ENCODE results near the gene MYO10.
"Not testable (repeated sequence)": the region's sequence is repeated elsewhere in the genome, so short reads cannot be mapped to it uniquely, and the experiment has no call there.

MYO10 gene

DNA sequence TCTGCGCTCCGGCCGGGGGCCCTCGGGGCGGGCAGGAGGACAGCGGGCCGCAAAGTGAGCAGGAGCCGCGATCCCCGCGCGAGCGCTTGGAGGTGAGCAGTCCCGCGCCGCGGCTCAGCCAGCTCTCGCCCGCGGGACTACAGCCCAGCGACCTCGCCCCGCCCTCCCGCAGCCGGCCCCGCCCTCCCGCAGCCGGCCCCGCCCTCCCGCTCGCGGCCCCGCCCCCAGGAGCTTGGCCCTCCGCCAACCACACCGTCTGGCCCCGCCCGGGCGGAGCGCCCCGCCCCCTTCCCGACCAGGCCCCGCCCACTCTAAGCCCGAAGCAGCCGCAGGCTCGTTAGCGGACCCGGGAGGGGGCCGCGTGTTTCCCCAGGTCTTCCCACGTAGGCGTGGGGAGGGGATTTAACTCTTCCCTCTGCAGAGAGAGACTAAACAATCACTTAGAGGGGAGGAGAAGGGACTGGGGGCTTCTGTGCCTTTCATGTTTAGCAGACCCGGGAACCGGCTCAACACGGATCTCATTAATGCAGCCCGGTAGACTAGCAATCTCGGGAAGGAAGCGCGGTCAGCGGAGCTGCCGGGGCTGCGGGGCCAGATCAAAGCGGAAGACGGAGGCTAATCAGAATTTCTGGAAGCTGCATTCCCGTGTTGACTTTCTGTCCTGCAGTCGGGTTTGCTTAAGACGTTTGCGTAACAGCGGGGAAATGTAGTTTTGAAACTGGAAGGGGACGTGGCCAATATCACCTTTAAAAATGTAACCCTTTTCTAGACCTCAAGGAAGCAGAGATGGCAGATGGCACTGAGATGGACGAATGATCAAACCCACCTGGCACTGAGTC, at the start of gene MYO10:
Gene MYO10 (minus strand): TSS at position 139 of the 839 bp plus-strand sequence. CDS start 480 bp downstream, outside the sequence.
- DNase-seq (ENCODE audit: low read depth in 3 of 3, low spot score in 1 of 3), result peak in 1 of 3 donors; percentile 59

DNA sequence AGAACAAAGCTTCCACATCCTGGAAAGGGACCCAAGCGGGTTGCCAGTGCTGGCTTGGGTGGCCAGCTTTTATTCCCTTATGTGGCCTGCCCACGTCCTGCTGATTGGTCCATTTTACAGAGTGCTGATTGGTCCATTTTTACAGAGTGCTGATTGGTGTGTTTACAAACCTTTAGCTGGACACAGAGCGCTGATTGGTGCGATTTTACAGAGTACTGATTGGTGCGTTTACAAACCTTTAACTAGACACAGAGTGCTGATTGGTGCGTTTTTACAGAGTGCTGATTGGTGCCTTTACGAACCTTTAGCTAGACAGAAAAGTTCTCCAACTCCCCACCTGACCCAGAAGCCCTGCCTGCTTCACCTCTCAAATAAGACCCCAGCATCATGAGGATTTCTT, 49.2 kb upstream of the MYO10 start:
- not testable (repeated sequence) for DNase-seq (ENCODE audit: low read depth in 3 of 3, low spot score in 1 of 3)

DNA sequence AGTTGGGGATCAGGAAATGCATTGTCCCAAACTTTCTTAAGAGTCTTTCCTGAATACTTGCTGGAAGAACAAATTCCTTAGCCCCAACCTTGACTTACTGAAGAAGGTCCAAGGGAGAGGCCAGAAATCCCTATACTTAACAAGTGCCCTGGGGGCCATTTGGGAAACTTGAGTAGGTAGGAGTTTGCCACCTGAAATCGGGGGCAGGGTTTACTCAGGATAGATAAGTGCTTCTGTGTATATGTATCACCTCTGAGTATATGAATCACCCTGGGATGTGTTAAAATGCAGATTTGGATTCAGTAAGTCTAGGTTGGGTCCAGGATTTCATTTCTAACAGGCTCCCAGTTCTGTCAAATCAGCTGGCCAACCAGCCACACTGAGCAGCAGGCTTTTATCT, 47.9 kb upstream of the MYO10 start:
- DNase-seq (ENCODE audit: low read depth in 3 of 3, low spot score in 1 of 3), result no peak

DNA sequence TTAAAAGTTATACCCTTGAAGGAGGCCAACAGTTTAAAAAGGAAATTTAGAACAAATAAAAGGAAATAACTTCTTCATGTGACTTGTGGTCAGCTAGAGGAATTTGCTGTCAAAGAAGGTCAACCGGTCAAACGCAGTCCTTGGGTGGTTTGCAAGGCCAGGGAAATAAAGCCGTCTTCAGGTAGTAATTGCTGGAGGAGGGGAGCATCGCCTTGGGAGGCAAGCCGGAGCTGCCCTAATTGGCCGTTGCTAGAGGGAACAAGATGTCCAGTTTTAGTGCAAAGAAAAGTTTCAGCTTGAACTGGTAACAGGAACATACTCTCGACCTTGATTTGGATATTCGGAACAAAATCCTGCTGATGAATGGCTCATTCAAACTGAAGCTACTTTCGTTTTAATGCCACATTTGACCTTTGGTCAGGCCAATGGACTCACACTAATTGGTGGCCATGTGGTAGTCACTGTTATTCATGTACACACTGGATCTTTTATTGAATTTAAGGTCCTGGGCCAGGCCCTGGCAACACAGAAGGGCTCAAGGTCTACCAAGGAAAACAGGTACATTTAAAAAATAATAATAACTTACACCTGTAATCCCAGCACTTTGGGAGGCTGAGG, 47.0 kb upstream of the MYO10 start:
- no peak for DNase-seq (ENCODE audit: low read depth in 3 of 3, low spot score in 1 of 3)

DNA sequence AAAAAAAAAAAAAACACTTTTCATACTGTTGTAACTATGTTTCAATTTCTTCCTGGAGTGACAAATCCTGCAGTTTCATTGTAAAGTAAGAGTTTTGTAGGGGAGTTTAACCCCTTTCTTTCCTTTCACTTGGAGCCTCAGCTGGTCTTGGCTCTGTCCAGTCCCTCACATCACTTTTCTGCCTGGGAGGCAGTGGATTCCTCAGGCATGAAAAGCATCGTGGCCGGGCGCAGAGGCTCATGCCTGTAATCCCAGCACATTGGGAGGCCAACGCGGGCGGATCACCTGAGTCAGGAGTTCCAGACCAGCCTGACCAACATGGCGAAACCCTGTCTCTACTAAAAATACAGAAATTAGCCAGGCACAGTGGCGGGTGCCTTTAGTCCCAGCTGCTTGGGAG, 45.6 kb upstream of the MYO10 start:
- no peak for DNase-seq (ENCODE audit: low read depth in 3 of 3, low spot score in 1 of 3)

DNA sequence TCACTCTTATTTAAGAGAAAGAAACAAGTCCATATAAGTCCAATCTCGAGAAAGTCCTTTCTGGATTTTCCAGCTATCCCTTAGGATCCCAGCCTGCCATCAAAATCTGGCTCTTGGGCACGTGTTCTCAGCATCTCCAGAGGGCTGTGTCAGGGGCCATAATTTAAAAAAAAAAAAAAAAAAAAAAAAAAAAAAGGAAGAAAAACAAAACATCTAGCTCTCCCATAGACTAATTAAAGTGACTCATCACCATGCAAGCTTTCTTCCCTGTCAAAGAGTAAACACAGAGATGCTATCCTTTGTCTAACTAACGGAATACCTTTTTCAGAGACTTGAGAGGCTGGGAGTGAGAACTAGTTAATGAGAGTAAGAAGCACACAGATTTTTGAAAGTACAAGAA, 44.9 kb upstream of the MYO10 start:
- DNase-seq (ENCODE audit: low read depth in 3 of 3, low spot score in 1 of 3), result no peak

DNA sequence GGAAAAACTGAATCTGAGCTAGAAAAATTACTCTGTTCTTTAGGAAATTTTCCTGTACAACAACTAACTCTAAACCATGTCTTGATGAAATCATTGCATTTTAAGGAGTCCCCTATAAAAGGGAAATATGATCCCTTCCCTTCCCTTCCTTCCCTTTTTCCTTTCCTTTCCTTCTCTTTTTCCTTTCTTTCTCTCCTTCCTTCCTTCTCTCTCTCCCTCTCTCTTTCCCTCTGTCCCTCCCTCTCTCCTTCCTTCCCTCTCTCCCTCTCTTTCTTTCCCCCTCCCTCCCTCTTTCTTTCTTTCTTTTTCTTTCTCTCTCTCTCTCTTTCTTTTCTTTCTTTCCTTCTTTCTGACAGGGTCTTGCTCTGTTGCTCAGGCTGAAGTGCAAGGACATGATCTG, 42.2 kb upstream of the MYO10 start:
- DNase-seq (ENCODE audit: low read depth in 3 of 3, low spot score in 1 of 3), result no peak

DNA sequence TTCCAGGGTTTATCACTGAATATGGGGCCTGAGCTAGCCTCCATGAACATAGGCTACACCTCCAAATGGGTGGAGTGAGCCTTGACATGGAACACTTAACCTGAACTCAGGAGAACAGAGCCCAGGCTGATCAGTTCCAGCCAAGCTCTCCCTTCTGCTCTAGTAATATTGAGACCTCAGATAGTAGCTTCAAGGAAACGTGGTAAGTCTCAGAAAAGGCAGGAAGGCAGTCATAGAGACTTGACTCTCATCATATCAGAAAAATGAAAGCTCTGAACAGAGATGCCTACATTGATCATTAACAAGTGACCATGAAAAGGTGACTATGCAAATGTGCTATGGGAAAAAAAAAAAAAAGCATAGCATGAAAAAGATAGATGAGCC, 40.5 kb upstream of the MYO10 start:
- DNase-seq (ENCODE audit: low read depth in 3 of 3, low spot score in 1 of 3), result no peak

DNA sequence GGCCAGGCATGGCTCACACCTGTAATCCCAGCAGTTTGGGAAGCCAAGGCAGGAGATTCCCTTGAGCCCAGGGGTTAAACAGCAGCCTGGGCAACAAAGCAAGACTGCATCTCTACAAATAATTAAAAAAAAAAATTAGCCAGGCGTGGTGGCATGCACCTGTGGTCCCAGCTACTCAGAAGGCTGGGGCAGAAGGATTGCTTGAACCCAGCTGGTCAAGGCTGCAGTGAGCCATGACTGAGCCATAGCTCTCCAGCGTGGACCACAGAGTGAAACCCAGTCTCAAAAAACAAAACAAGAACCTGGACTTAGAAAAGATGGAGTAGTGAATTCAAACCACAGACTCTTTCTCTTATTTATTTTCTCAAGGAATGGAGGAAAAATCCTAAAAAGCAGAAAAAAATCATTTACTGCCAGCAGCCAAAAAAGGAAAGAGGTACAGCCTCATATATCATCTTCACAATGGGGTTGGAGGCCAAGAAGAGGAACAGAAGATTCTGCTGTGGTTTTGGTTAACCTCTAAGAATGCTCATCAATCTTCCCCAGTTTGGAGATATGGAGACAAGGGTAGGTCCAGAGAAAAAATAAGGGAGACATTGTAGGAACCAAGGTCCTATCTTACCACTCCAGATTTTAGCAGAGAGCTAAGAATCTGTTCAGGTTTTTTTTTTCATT, 40.0 kb upstream of the MYO10 start:
- no peak for DNase-seq (ENCODE audit: low read depth in 3 of 3, low spot score in 1 of 3)

DNA sequence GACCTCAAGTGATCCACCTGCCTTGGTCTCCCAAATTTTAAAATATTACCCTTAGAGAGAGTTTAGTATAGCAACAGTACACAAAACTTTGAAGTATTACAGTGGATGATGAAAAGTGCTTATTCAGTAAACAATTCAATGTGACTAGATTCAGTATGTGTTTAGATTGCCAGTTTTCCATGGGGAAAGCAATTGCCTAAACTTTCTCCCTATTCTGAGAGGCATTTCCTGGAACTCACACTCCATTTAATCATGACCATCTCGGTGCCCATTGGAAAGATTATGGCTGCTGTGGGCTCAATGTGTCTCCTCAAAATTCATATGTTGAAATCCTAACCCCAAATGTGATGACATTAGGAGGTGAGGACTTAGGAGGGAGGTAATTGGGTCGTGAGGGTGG, 38.9 kb upstream of the MYO10 start:
- no peak for DNase-seq (ENCODE audit: low read depth in 3 of 3, low spot score in 1 of 3)

DNA sequence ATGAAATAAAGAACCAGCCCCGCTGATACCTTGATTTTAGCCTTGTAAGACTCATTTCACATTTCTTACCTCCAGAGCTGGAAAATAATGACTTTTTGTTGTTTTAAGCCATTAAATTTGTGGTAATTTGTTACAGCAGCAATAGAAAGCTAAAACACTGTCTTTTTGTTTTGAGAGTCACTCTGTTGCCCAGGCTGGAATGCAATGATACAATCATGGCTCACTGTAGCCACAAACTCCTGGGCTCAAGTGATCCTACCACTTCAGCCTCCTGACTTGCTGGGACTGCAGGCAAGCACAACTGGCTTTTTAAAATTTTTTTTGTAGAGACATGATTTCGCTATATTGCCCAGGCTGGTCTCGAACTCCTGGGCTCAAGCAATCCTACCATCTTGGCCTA, 34.7 kb upstream of the MYO10 start:
- no peak for DNase-seq (ENCODE audit: low read depth in 3 of 3, low spot score in 1 of 3)

DNA sequence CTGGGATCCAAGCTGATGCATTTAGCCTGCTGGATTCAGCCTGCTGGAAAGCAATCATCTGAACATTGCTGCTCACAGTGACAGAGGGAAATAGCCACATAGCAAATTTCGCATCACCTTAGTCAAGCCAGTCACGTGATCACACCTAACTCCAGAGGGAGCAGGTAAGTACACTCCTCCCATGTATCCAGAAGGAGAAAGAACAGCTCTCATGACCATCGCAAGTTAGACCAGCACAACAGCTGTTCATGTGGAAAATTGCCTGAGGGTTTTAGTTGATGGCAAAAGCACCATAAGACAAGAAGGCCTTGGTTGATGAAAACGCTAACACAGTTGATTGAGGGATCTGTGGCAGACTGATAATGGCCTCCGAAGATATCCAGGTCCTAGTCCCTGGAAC, 34.2 kb upstream of the MYO10 start:
- DNase-seq (ENCODE audit: low read depth in 3 of 3, low spot score in 1 of 3), result no peak

DNA sequence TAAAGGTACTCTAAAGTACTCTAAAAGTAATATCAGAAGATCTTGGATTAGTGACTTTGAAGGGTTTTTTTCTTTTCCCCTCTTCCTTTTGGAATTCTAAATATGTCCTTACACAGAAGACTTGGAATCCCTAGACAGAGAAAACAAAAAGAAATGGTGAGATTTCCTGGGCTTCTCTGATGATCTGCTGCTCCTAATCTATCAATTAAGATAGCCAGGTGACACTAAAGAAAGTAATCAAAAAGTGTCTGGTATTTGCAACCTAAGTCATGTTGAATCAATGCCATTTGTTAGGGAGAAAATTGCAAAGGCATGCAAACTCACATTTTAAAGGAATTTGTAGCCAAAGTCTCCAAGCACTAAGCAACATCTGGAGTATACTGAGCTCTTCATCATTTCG, 29.5 kb upstream of the MYO10 start:
- DNase-seq (ENCODE audit: low read depth in 3 of 3, low spot score in 1 of 3), result no peak

DNA sequence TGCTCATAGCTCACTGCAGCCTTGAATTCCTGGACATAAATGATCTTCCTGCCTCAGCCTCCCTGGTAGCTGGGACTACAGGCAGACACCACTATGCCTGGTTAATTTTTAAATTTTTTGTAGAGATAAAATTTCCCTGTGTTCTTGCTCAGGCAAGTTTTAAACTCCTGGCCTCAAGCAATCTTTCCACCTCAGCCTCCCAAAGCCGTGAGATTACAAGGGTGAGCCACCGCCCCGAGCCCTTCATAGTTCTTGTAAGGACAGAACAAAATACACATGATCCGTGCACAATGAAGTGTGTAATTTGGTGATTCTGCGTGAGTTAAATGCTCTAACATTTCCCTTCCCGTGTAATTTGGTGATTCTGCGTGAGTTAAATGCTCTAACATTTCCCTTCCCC, 27.7 kb upstream of the MYO10 start:
- DNase-seq (ENCODE audit: low read depth in 3 of 3, low spot score in 1 of 3), result no peak

DNA sequence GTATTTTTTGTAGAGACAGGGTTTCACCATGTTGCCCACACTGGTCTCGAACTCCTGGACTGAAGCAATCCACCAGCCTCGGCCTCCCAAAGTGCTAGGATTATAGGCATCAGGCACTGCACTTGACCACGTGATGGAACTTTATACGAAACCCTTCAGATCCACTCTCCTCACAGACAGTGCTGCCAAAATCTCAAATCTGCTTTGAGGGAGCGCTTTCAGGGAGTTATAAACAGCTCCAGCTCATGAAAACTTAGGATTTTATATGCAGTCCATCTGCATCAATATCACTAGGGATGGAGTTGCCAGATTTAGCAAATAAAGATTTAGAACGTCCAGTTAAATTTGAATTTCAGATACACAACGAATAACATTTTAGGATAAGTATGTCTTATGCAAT, 25.0 kb upstream of the MYO10 start:
- no peak for DNase-seq (ENCODE audit: low read depth in 3 of 3, low spot score in 1 of 3)

DNA sequence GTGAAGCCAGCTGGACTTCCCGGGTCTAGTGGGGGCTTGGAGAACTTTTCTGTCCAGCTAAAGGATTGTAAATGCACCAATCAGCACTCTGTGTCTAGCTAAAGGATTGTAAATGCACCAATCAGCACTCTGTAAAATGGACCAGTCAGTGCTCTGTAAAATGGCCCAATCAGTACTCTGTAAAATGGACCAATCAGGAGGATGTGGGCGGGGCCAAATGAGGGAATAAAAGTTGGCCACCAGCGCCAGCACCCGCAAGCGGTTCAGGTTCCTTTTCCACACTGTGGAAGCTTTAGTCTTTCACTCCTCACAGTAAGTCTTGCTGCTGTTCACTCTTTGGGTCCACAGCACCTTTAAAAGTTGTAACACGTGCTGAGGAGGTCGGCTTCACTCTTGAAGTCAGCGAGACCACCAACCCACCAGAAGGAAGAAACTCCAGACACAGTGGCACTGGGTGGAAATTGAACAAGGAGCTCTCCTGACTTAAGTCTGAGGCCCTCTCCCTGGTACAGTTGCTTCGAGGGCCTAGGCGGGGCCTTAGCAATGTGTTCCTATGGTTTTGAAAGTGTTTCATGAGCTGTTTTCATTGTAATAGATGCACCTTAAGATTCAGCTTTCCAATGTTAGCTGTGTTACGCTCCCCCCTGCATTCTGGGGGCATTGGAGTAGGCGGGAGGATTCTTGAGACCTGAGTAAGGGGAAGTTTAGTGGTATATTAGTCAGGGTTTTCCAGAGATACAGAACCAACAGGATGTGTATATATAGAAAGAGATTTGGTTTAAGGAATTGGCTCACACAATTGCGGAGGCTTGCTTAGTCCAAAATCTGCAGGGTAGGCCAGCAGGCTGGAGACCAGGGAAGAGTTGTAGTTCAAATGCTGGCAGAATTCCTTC, 21.5 kb upstream of the MYO10 start:
- DNase-seq (ENCODE audit: low read depth in 3 of 3, low spot score in 1 of 3), result no peak

DNA sequence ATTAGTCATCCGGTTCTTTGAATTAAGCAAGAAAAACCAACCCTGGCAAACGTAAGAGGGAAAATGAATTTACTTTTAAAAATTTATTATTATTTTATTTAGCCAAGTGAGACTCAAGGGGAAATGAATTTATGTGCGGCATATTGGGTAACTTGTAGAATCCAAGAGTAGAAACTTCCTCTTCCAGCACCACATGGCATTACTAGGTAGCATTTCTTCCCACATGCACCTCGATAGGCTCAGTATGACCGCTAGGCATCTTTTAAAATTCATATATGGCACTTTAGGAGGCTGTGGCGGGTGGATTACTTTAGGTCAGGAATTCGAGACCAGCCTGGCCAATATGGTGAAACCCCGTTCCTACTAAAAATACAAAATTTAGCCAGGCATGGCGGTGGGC, 17.6 kb upstream of the MYO10 start:
- no peak for DNase-seq (ENCODE audit: low read depth in 3 of 3, low spot score in 1 of 3)

DNA sequence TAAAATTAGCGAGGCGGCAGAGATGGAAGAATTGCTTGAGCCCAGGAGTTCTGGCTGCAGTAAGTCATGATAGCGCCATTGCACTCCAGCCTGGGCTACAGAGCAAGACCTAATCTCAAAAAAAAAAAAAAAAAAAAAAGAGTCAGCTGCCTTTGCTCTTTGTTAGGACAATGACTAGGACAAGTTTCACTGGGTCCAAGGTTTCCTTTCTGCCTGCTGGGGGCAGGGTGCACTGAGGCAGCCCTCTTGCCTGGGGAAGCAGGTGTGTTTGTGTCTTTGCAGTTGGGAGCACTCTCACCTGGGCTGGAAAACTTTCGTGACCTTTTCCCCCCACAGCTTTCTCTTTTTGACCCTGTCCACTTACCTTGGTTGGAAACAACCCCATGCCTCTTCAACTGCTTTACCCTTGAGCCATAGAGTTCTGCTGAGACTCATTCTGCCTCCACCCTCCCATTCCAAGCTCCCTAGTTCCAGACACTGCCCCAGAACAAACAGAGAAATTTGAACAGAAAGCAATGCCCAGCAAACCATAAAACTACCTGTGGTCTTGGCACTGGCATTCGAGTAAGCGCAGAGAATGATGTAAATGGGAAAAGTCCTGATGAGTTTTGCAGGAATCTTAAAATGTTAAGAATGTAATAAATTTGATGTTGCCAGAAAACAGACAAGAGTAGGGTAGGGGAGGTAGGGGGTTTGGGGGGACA, 17.0 kb upstream of the MYO10 start:
- DNase-seq (ENCODE audit: low read depth in 3 of 3, low spot score in 1 of 3), result no peak

DNA sequence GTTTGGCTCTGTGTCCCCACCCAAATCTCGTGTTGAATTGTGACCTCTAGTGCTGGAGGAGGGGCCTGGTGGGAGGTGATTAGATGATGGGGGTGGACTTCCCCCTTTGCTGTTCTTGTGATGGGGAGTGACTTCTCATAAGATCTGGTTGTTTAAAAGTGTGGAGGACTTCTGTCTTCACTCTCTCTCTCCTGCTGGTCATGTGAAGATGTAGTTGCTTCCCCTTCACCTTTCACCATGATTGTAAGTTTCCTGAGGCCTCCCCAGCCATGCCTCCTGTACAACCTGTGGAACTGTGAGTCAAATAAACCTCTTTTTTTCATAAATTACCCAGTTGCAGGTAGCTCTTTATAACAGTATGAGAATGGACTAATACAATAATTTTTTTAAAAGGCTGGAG, 10.6 kb upstream of the MYO10 start:
- no peak for DNase-seq (ENCODE audit: low read depth in 3 of 3, low spot score in 1 of 3)

DNA sequence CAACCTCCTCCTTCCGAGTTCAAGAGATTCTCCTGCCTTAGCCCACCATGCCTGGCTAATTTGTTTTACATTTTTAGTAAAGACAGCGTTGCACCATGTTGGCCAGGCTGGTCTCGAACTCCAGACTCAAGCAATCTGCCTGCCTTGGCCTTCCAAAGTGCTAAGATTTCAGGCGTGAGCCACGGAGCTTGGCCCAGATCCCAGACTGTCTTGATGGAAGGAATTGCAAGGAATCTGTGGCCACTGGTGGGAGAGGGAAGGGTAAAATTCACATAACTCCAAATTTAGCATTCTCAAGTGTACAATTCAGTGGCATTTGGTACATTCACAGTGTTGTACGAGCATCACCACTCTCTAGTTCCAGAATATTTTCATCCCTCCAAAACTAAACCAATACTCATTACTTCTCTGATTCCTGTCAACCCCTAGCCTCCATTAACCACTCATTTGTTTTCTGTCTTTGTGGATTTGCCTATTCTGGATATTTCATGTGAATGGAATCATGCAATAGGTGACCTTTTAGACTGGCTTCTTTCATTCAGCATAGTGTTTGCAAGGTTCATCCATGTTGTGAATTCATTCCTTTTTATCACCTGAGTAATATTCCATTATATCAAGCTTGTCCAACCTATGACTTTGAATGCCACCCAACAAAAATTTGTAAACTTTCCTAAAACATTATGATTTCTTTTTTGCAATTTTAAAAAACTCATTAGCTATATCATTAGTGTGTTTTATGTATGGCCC, 8.9 kb upstream of the MYO10 start:
- DNase-seq (ENCODE audit: low read depth in 3 of 3, low spot score in 1 of 3), result no peak
